Heart left ventricle (tissue), 16 donors: ENCODE measurements around the gene EFNA2. TPM values are rescaled to one million over a fixed set of nuclear protein-coding genes. Genes with fewer than 3 reads are reported as not detected.

Source experiments
- ATAC-seq, 4 donors: fragments of 200-7000 bp; cut with Tn5 transposase; one replicate each; pipeline ENCODE4 v1.9.1; 2020 to 2022; ENCODE audit warnings: moderate library complexity in 4 of 4, mild to moderate bottlenecking in 3 of 4, moderate number of reproducible peaks in 1 of 4
- DNase-seq, 5 donors: peaks; one replicate each; pipeline ENCODE4 v3.0.0-alpha.2; 2020
- H3K27ac ChIP-seq, 12 donors: fragments of 200-600 bp; sonication (generic) in 4 of 12; one replicate each; pipeline versions ENCODE4 v1.5.0 to v1.8.0; 2016 to 2022; ENCODE audit warnings: mild to moderate bottlenecking in 2 of 12
- H3K27me3 ChIP-seq, 9 donors: fragments of 200-600 bp; sonication (generic) in 2 of 9; one replicate each; pipeline versions ENCODE4 v1.5.1 to v1.8.0; 2016 to 2022; ENCODE audit warnings: mild to moderate bottlenecking in 3 of 9
- H3K36me3 ChIP-seq, 9 donors: fragments of 200-600 bp; sonication (generic) in 2 of 9; one replicate each; pipeline versions ENCODE4 v1.5.0 to v1.8.0; 2018 to 2022; ENCODE audit warnings: mild to moderate bottlenecking in 2 of 9
- H3K4me1 ChIP-seq, 12 donors: fragments of 200-600 bp; sonication (generic) in 4 of 12; one replicate each; pipeline versions ENCODE4 v1.5.0 to v1.8.0; 2016 to 2022; ENCODE audit warnings: mild to moderate bottlenecking in 3 of 12
- H3K4me3 ChIP-seq, 12 donors: fragments of 200-600 bp; sonication (generic) in 4 of 12; one replicate each; pipeline versions ENCODE4 v1.5.0 to v1.8.0; 2017 to 2022; ENCODE audit warnings: mild to moderate bottlenecking in 9 of 12, moderate library complexity in 4 of 12
- H3K9me3 ChIP-seq, 12 donors: fragments of 200-600 bp; sonication (generic) in 4 of 12; one replicate each; pipeline versions ENCODE4 v1.5.0 to v1.8.0; 2016 to 2022; ENCODE audit warnings: mild to moderate bottlenecking in 1 of 12
- POLR2A ChIP-seq, 2 donors: fragments of 450-650 bp; IDR thresholded peaks; one replicate each; pipeline ENCODE4 v1.6.1; 2017; ENCODE audit warnings: antibody characterized with exemption in 2 of 2, mild to moderate bottlenecking in 2 of 2, moderate library complexity in 2 of 2
- WGBS, 4 donors: extraction: QIAGEN DNeasy Blood & Tissue Kit in 2 of 4; methylation state at CpG; one replicate each; pipeline versions ENCODE4 v1.1.5 to v1.1.7; 2013 to 2018; 5-methylcytosine and 5-hydroxymethylcytosine counted together
- intact Hi-C, 10 donors: fragments of 100-400 bp; cut with DNase I; formaldehyde crosslinking; loops; one replicate each; pipeline versions ENCODE4 v1.11.1 to v1.14.2; 2022
- polyA plus RNA-seq, 2 donors: library from polyadenylated mRNA; stranded (reverse); fragments of 200-250 nt; gene quantifications; one replicate each; pipeline ENCODE4 v1.2.3, GENCODE V29; 2013
- total RNA-seq, 9 donors: library from RNA; depleted of rRNA in 2 of 9; stranded (reverse); fragments of >200 nt in 2 of 9; fragmentation: NEBNext Ultra II Directional in 3 of 9; extraction: Animal tissue kit (Norgen Biotek cat#: 25700) in 3 of 9; gene quantifications; one replicate each; pipeline versions ENCODE4 v1.1.0 to v1.2.4, GENCODE V29; 2016 to 2023
- TF ChIP-seq, protein P1 (sequence below), 12 donors: fragments of 200-600 bp; sonication (generic) in 4 of 12; IDR thresholded peaks; one replicate each; pipeline versions ENCODE4 v1.5.0 to v1.8.0; 2018 to 2022; ENCODE audit warnings: antibody characterized with exemption in 12 of 12, mild to moderate bottlenecking in 5 of 12
- donor health status: ischemic (EF 13 %, LVEDD 7.1; RV severe dilation, severe dysfunction).
- donor health status: healthy with polysubstance abuse.
- donor health status: DM: no; HTN: yes; CAD: no.
- donor health status: DM: no; HTN: no; CAD: no.
- donor health status: ischemic (EF 25% LVEDD 6.9; RV normal size, moderate dysfunction).
- donor health status: ischemic (EF 25% LVEDD 5.7; RV mildly dilated, moderate dysfunction).
- donor health status: healthy.
- donor health status: DM: yes; HTN: yes; CAD: no.
- donor health status: ischemic (EF 35%, LVEDD 5.7; RV mildly dilated, moderate dysfunction).
- donor health status: nonischemic (EF 11% LVEDD 7.7; RV severe dilation, severe dysfunction).
- donor health status: DM: yes; HTN: yes; CAD: no.
- donor health status: PGD.
- donor health status: ischemic (EF 29% LVEDD 5.4; RV normal size, mild dysfunction).
- donor health status: nonischemic (EF 23%, LVEDD 6.1; RV moderate dilation, normal function).

EFNA2 gene
- total and polyA plus RNA-seq, 11 donors, result not detected

DNA sequence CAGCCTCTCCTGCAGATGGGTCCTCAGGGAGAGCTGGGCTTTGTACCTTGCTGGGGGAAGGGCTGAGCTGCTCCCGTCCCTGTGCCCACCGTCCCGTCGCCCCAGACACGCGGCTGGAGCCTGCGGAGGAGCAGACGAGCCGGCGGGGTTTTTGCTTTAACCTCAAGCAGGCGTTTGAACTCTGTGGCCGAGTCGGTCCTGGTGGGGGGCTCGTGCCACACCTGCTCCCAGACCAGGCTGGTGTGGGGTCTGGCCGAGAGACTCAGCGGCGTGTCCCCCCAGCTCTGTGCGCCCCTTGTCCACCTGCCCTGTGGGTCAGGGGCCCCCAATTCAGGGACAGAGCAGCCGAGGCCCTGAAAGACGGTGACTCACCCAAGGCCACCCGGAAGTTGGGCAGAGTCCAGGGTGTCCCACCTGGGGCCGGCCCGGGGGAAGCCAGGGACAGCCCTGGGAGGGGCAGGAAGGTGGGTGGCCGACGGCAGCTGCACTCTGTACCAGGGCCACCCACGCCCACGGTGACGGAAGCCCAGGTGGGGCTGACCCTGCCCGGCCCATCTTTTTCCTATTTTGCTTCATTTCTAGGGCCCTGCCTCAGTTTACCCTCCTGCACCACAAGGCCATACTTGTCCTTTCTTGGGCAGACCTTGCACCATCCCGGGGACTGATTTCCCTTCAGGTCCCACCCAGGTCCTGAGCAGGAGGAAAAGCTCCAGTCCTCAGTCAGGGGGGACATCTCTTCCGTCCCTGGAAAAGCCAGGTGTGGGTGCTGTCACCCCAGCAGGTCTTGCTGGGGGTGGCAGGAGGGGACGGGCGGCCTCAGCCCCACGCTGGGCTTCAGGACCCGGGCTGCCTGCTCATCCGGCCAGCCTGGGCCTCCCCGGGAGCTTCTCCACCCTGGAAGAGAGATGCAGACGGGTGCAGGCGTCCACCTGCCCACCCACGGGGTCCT is 5.3 kb downstream of the EFNA2 start:
- H3K27ac ChIP-seq, result no peak overlapping the region
- H3K27me3 ChIP-seq, result peaks cover 21 to 94% (median 59%) of the 10 kb centered on the region in 9 donors
- intact Hi-C loops, result no loop called here
- no peaks in the 10 kb centered on the region for H3K36me3 ChIP-seq
- no peak for ATAC-seq
- no peak for DNase-seq
- no peak overlapping the region for H3K4me3 ChIP-seq
- H3K9me3 ChIP-seq, result no peaks in the 10 kb centered on the region
- peaks cover 0 to 30% (median 4%) of the 10 kb centered on the region in 12 donors for H3K4me1 ChIP-seq
- TF ChIP-seq, protein P1, sequence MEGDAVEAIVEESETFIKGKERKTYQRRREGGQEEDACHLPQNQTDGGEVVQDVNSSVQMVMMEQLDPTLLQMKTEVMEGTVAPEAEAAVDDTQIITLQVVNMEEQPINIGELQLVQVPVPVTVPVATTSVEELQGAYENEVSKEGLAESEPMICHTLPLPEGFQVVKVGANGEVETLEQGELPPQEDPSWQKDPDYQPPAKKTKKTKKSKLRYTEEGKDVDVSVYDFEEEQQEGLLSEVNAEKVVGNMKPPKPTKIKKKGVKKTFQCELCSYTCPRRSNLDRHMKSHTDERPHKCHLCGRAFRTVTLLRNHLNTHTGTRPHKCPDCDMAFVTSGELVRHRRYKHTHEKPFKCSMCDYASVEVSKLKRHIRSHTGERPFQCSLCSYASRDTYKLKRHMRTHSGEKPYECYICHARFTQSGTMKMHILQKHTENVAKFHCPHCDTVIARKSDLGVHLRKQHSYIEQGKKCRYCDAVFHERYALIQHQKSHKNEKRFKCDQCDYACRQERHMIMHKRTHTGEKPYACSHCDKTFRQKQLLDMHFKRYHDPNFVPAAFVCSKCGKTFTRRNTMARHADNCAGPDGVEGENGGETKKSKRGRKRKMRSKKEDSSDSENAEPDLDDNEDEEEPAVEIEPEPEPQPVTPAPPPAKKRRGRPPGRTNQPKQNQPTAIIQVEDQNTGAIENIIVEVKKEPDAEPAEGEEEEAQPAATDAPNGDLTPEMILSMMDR (IDR thresholded peaks at IDR 0.05), result no peak
- no peak for TF ChIP-seq POLR2A (IDR thresholded peaks at IDR 0.05)
- 74 to 79% (median 76%) methylated on average over 36 to 40 of the region's 40 CpGs for WGBS, 4 donors

DNA sequence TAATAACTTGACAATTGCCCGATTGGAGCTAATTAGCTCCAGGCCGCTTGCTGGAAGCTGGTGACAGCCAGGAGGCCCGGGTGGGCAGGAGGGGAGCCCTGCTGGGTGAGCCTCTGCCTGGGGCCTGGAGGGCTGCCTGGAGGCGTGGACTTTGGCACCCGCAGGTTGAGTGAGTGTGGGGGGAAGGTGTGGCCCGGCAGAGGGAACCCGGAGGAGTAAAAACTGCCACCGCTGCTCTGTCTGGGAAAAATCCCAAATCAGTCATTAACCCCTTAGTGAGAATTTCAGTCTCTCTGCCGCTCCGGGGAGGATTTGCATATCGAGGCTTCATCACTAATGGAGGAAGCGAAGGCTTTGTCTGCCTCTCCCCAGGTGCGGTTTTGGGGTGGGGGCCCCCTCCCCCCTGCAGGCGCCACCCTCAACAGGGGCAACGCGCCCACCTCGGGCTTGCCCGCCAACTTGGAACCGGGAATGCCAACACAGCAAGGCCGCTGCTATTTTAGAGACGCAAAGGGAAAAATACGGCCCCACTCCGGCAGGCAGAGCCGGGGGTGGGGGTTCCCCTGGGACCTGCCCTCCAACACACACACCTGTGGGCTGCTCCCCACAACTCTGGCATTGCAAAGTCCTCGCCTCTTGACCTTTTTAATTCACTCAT is 6.2 kb downstream of the EFNA2 start:
- no peak overlapping the region for H3K27ac ChIP-seq
- H3K36me3 ChIP-seq, result no peaks in the 10 kb centered on the region
- intact Hi-C loops, result no loop called here
- H3K9me3 ChIP-seq, result no peaks in the 10 kb centered on the region
- no peak overlapping the region for H3K4me3 ChIP-seq
- H3K27me3 ChIP-seq, result peaks cover 15 to 87% (median 52%) of the 10 kb centered on the region in 9 donors
- no peak for ATAC-seq
- TF ChIP-seq, protein P1 (IDR thresholded peaks at IDR 0.05), result no peak
- no peak for TF ChIP-seq POLR2A (IDR thresholded peaks at IDR 0.05)
- peaks cover 0 to 21% (median 1%) of the 10 kb centered on the region in 12 donors for H3K4me1 ChIP-seq
- no peak for DNase-seq
- 69 to 81% (median 72%) methylated on average over 20 to 25 of the region's 25 CpGs for WGBS, 4 donors

DNA sequence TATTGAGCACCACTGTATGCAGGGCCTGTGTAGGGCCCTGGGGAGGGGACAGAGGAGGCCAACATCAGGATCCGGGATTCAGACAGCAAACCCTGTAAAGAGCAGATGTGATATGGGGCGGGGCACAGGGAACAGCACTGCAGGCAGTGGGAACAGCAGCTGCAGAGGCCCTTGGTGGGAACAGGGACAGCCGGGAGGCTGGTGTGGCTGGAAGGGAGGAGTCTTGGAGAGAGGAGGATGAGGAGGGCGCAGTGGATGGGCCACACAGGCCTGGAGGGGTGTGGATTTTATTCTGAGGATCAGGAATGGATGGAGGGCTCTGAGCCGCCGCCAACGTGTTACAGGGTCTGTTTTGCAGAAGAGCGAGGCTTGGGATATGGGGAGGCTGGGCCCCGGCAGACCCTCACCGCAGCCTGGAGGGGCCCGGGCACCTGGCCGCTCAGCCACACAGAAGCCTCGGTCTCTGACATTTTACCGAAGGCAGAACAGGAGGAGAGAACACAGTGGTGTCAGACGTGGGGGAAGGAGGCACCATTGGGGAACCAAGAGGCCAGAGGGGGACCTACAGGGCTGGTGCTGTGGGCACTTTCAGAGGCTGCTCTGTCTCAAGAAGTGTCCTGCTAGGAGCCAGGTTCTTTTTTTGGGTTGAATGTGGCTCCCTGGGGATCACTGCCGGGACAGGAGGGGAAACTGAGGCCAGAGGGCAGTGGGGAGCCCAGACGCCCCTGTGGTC is 6.9 kb downstream of the EFNA2 start:
- no peaks in the 10 kb centered on the region for H3K36me3 ChIP-seq
- ATAC-seq (no peak), DNase-seq (no peak)
- H3K27ac ChIP-seq, result no peak overlapping the region
- no peak for TF ChIP-seq POLR2A (IDR thresholded peaks at IDR 0.05)
- TF ChIP-seq, protein P1 (IDR thresholded peaks at IDR 0.05), result no peak
- peaks cover 0 to 14% (median 1%) of the 10 kb centered on the region in 12 donors for H3K4me1 ChIP-seq
- intact Hi-C loops, result no loop called here
- H3K27me3 ChIP-seq, result peaks cover 10 to 80% (median 46%) of the 10 kb centered on the region in 9 donors
- H3K9me3 ChIP-seq, result no peaks in the 10 kb centered on the region
- no peak overlapping the region for H3K4me3 ChIP-seq
- WGBS, 4 donors, result 84 to 91% (median 86%) methylated on average over 14 to 17 of the region's 17 CpGs
